ENCODE results near the gene THAP7.
"Not testable (repeated sequence)": the region's sequence is repeated elsewhere in the genome, so short reads cannot be mapped to it uniquely, and the experiment has no call there.

THAP7 gene

DNA sequence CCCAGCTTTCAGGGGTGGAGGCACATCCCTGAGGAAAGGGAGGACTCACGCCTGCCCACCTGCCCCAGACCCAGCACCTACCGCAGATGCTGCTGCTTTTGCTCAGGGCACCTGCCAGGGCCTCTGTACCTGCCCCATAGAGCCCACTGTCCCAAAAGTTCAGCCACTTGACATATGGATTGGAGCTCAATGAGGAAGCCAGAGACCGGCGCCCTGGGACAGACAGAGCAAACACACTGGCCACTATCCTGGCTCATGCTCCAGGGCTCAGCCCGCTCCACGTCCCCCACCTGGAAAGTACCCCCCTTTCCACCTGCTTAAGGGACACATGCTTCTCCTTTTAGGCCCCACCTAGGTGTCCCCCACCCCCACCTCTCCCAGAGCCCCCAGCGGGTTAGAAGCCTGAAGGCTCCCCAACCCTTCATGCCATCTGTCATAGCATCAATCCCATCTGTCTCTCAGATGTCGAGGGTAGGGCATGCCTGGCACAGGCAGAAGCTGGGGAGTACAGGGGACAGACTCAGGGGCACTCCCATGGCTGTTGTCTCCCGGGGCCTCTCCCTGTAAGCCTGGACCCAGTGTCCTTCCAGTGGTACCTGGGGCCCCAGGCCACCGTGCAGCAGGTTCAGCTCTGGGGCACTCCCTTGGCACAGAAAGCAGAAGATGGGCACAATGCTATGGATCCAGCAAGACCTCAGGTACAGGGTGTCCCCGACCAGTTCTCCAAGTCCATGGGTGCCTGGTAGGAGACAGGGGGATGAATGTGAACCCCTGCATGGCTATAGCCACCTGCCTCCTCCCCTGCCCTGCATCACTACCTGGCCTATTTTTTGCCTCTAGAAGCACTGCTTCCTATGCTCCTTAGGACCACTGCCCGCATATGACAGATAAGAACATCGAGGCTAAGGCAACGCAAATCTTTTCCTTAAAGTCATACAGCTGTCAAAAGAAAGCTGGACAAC lies 10.8 kb upstream of the THAP7 start:
- DNase-seq: no peak

DNA sequence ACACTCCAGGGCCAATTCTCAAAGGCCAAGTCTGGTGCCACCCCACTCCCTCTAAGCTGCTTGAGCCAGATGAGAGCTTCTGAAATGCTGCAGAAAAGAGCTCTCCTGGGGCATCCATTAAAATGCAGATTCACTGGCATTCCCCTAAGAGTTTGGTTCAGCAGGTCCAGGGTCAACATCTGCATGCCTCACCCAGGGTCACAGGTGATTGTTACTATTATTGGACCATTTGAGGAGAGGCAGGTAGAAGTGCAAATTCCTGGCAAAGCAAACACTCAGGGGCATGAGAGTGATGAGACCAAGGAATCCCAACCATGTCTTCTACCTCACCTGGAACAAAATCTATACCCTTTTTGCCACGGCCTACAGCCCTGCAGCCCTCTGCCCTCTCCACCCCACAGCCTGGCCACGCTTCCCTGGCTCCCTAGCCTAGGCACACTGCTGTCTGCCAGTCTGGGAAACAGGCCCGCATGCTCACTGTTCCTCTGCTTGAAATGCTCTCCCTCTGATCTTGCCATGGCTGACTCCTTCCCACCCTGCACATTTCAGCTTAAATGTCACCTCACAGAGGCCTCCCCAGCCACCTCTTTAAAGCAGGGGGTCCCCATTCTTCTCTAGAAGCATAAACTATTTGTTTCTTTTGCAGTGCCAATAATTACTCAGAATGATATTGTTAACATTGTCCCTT lies 8.7 kb upstream of the THAP7 start:
- DNase-seq: no peak

GRCh38 chr22:21009638-21010425 lies 7.9 kb upstream of the THAP7 start:
- DNase-seq: peak; percentile 27 to 37 (median 30)

DNA sequence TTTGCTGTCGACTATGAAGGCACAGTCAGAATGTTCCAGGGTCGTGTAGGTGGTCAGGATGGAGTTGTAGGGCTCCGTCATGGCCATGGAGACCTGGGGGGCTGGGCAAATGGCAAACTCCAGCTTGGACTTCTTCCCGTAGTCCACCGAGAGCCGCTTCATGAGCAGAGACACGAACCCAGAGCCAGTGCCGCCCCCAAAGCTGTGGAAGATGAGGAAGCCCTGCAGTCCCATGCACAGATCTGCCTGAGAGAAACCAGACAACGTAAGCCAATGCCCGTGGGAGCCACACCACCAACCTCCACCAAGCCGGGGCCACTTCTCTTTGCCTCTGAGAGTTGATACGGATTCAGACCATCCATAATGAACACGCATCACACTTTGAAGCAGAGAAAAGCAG lies 7.3 kb upstream of the THAP7 start:
- not testable (repeated sequence) for DNase-seq

DNA sequence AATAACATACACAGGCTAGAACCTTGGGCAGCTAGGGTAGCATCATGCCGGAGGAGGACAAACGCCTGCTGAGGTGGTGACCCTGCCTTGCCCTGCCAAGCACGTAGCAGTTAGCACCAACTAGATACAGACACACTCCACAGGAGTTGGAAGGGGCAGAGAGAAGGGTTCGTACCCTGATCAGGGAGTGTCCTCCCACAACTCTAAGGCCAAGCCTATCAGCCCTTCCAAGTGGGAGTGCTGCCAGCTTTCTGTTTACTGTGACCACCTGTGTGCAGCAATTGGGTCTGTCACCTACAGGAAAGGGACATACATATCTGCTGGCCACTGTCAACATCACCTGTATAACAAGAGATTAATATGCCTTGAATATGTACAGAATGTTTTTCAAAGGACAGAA lies 1.9 kb upstream of the THAP7 start:
- no peak for DNase-seq

GRCh38 chr22:21000987-21001600 lies 824 bp downstream of the THAP7 start:
- DNase-seq: no peak

GRCh38 chr22:21000207-21000986 lies 1.5 kb downstream of the THAP7 start:
- DNase-seq: no peak

DNA sequence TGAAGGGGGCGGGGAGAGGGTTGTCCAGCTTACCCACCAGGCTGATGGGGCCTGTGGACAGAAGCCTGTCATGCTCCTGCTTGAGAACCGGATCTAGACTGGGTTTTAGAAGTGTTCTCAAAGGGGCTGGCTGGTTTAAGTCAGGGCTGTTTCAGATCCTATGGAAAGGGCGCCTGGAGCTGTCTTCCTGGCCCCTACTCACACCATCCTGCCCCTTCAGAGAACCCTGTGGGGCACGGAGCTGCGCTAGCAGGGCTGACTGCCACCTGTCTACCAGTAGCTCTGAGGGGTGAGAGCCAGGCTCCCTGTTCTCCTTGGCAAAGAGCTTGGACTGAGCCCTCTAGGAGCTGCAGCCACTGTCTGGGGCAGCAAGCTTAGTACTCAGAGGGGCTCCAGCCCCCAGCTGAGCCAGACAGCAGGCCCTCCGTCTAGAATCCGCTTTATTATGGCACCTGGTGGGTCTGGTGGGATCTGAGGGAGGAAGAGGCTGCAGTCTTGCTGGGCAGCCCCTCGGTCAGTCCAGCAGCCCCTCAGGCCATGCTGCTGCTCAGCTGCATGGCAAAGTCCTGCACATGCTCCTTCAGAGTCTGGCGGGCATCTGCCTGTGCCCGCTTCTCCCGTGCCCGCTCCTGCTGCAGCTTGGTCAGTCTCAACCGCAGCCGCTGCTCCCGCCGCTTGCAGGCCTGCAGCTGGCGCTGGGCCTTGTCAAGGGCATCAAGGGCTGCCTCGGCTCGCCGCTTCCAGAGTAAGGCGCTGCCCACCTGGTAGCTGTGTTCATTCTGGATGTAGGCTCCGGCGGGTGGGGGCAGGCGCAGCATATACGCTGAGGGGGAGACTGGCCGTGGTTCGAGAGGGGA lies 2.3 kb downstream of the THAP7 start:
- no peak for DNase-seq

DNA sequence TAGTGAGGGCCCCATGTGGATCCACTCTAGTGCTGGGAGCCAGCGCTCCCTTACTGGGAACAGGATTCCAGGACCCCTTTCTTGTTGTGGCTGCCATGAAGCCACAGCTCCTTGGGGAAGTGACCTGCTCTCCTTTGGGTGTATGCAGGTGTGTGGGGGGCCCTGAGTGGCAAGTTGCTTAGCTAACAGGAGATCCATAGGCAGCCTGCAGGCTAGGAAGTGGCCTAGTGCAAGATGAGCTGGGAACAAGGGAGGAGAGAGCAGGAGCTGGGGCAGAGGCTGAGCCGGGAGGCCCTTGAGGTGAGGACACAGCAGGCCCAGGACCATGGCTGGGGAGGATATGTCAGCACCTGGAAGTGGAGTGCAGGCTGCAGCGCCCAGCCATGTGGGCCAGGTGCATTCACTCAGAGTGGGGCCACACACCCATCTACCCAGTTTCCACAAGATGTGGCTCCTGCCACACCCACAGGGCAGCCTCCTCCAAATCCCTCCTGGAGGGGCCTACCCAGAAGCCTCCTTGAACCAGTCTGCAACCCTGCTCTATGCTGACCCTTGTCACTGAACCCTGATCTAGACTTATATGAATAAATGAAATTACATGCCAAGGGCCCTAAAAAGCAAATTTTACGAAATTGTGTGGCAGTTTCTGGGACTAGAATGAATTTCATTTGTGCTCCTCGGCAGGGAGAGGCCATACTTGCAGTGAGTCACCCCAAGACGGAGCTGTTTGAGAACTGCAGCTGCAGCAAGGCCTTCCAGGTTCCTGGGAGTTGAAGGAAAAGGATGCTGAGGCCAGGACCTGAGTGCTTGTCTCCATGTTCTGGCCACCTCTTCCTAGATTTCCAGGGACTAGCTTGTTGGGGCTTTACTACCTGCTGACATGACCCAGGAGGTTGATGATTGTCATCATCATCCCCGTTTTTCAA lies 3.2 kb downstream of the THAP7 start:
- no peak for DNase-seq

DNA sequence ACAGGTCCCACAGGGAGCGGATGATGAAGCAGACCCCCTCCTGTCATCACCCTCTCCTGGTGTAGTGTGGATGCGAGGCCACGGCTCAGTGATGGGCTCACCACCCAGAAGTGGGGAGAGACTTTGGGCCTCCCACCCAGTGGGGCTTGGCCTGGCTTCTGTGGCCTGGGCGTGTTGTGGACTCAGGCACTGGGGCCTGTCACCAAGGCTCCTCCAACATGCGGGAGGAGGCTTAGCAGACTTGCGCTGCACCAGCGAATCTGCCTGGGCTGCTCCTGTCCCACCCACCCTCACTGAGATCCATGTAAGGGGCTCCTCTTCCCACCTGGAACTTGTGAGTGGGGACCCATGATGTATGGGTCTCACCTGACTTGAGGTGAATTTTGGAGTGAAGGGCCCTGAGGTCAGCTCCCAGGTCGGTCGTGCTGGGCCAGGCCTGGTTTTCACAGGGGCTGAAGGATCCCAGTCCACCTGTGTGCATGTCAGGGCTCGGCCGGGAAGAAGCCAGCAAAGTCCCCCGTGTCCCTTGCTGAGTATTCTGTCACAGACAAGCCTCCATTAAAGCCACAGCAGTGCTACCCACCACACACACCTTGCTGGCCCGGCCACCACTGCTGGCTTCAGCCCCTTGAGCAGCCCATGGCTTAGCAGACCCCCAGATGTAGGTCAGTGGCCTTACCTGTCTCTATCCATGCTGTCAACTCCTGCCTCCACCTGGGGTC lies 4.2 kb downstream of the THAP7 start:
- no peak for DNase-seq

DNA sequence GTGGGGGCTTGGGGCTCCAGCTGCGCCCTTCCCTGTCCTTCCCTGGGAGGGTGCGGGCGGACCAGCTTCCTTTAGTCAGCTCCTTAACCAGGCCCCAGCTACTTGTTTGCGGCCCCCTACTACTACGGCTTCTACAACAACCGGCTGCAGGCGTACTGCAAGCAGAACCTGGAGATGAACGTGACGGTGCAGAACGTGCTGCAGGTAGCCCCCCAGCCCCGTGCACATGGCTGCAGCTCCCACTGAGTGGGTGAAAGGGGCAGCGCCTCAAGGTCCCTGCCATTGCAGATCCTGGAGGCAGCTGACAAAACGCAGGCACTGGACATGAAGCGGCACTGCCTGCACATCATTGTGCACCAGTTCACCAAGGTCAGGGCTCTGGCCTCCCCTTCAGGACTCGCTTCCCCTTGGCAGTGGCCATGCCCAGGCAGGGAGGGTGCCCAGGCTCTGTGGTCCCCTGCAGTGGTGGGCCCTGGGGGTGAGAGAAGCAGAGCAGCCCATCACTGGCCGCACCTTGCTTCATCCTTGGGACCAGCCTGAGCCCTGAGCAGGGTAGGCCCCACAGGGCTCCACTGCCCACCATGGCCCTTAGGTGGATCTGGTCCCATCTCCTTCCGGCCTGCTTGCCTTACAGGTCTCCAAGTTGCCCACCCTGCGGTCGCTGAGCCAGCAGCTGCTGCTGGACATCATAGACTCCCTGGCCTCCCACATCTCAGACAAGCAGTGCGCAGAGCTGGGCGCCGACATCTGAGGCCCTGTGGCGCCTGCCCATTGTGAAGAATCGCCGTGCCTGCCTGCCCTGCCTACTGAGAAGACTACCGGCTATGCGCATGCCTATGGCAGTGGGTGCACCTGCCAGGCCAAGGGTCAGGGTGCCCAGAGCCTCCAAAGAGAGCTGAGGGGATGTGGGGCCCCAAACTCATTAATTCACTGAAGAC lies 5.1 kb downstream of the THAP7 start:
- no peak for DNase-seq

DNA sequence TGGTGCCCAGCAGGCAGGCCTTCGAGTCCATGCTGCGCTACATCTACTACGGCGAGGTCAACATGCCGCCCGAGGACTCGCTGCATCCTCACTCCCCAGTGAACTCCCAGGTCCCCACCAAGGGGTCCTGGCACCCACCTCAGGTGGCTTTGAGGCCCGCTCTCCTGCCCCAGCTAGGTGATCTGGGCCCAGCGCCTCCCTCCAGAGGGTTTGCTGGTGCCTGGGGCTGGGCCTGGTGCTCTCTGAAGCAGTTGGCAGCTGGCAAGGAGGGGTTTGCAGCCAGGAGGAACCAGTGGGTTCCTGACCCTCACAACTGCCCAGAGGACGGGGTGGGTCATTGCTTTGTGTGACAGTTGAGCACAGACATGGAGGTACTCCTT lies 5.9 kb downstream of the THAP7 start:
- DNase-seq: no peak

DNA sequence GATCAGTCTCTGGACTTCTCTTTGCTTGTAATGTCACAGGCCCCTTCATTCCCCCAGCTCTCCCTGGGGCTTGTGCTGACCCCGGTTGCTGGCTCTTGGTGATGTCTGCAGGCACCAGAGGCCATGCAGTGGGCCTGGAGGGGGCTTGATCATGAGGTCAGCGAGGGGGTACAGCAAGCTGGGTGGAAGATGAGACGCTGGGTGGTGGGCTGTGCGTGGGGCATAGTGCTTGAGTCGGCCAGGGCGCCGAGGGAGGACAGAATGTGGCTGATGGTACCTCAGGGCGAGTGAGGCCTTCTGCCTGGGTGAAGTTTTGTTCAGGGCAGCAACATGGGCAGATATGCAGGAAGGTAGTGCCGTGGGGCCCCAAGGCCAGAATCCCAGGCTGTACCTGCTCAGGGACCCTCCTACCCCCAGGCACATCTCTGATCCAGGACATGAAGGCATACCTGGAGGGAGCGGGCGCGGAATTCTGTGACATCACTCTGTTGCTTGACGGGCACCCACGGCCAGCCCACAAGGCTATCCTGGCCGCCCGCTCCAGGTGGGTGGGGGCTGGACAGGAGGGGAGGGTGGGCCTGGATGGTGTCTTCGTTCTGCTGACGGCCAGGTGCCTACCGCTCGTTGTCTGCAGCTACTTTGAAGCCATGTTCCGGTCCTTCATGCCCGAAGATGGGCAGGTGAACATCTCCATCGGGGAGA lies 6.4 kb downstream of the THAP7 start:
- no peak for DNase-seq

GRCh38 chr22:20994902-20995241 lies 7.0 kb downstream of the THAP7 start:
- DNase-seq: no peak

DNA sequence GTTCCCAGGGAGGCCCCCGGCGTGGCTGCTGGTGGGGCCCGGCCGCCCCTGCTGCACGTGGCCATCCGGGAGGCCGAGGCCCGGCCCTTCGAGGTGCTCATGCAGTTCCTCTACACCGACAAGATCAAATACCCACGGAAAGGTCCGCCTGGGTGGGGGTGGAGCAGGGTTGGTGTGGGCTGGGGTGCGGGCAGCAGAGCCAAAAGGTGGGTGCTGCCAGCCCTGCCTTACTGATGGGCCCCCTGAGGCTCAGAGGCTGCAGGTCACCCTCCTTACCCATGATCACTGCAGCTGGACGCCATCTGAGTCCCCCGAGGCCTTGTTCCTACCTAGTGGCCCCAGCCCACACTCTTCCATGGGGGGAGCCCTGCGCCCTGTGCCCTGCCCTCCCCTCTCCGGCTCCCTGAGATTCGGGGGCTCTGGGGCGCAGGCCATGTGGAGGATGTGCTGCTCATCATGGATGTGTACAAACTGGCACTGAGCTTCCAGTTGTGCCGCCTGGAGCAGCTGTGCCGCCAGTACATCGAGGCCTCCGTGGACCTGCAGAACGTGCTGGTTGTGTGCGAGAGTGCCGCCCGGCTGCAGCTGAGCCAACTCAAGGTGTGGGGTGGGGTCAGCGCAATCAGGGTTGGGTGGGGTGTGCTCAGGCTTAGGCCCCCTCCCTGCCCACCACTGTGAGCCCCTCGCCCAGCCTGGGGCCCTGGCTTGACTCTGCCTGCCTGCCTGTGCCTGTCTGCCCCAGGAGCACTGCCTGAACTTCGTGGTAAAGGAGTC lies 7.6 kb downstream of the THAP7 start:
- DNase-seq: no peak

DNA sequence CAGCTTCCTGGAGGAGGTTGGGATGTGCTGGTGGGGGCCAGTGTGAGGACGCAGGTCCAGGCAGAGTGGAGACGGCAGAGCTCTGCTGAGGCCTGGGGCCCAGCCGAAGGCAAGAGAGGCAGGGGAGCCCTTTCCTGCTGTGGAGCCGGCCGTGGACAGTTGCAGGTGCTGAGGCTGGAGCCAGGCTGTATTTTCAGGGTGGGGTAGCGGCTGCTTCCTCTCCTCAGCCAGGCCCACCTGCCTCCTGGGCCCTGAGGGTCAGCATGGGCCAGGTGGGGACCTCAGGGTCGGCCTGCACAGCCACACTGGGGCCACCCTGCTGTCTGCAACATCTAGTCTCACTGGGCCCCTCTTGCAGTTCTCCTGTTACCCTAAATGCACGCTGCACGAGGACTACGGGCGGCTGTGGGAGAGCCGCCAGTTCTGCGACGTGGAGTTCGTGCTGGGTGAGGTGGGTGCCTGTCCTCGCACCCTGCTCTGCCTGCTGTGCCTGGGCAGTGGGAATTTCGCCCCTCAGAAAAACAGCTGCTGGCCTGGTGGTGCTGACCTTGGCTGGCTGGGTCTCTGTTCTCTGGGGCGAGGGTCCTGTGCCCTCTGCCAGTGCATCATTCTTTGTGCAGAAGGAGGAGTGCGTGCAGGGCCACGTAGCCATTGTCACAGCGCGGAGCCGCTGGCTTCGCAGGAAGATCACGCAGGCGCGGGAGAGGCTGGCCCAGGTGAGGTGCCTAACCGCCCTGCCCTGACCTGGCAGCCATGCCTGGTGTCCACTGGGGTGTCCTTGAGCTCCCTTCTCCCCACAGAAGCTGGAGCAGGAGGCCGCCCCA lies 8.4 kb downstream of the THAP7 start:
- no peak for DNase-seq
